HG02763 (cell line): Measurements from ENCODE around the gene HOXB9.

ENCODE experiments used
- ATAC-seq: cut with Tn5 transposase; IDR thresholded peaks from one replicate; pipeline ENCODE4 v1.9.1; 2021; ENCODE audit warnings: mild to moderate bottlenecking, moderate library complexity; ENCODE audit not compliant: unreplicated experiment

HOXB9 gene

GRCh38 chr17:48612854-48613691, 13.1 kb downstream of the HOXB9 start:
- no peak for ATAC-seq

- no peak for ATAC-seq
These were observed 13.7 kb downstream of the HOXB9 start for GRCh38 chr17:48612456-48612853.

GRCh38 chr17:48611681-48612455, 14.3 kb downstream of the HOXB9 start:
- no peak for ATAC-seq

GRCh38 chr17:48611213-48611612, 14.9 kb downstream of the HOXB9 start:
- ATAC-seq, result no peak

- ATAC-seq, result no peak
These were observed 15.6 kb downstream of the HOXB9 start, which contains the start of gene HOXB7 for GRCh38 chr17:48610282-48611211. TSS of gene HOXB7 (minus strand) at chr17:48611017. CDS start at chr17:48610918, 99 bp downstream.

- ATAC-seq, result no peak
These were observed 16.3 kb downstream of the HOXB9 start for GRCh38 chr17:48609759-48610281.

- ATAC-seq, result no peak
These were observed 17.1 kb downstream of the HOXB9 start for GRCh38 chr17:48609033-48609432.

- no peak for ATAC-seq
These were observed 17.7 kb downstream of the HOXB9 start for GRCh38 chr17:48608494-48608834.

GRCh38 chr17:48606892-48607614, 19.1 kb downstream of the HOXB9 start:
- no peak for ATAC-seq

GRCh38 chr17:48605991-48606891, 19.9 kb downstream of the HOXB9 start:
- ATAC-seq, result no peak

- no peak for ATAC-seq
These were observed 20.7 kb downstream of the HOXB9 start for GRCh38 chr17:48605409-48605919.

- ATAC-seq, result no peak
These were observed 21.3 kb downstream of the HOXB9 start, which contains the start of gene HOXB6 for GRCh38 chr17:48604770-48605329. TSS of gene HOXB6 (minus strand) at chr17:48604986. CDS start at chr17:48598150, 6,836 bp downstream.

GRCh38 chr17:48603959-48604769, 22.0 kb downstream of the HOXB9 start:
- ATAC-seq, result no peak

GRCh38 chr17:48601539-48602425, 24.4 kb downstream of the HOXB9 start:
- no peak for ATAC-seq

GRCh38 chr17:48601207-48601538, 25.0 kb downstream of the HOXB9 start:
- no peak for ATAC-seq

GRCh38 chr17:48600244-48601098, 25.7 kb downstream of the HOXB9 start:
- no peak for ATAC-seq
